SKM-1 treated with dmso at 0.1 percent for 144 hours (cell line): ENCODE data around the gene COPS6.
"Not testable (repeated sequence)": the region's sequence is repeated elsewhere in the genome, so short reads cannot be mapped to it uniquely, and the experiment has no call there.

Experiments
- DNase-seq: peaks from one replicate; lab custom pipeline; 2025; ENCODE audit not compliant: unreplicated experiment; lab: John Stamatoyannopoulos, UW

Gene COPS6

DNA sequence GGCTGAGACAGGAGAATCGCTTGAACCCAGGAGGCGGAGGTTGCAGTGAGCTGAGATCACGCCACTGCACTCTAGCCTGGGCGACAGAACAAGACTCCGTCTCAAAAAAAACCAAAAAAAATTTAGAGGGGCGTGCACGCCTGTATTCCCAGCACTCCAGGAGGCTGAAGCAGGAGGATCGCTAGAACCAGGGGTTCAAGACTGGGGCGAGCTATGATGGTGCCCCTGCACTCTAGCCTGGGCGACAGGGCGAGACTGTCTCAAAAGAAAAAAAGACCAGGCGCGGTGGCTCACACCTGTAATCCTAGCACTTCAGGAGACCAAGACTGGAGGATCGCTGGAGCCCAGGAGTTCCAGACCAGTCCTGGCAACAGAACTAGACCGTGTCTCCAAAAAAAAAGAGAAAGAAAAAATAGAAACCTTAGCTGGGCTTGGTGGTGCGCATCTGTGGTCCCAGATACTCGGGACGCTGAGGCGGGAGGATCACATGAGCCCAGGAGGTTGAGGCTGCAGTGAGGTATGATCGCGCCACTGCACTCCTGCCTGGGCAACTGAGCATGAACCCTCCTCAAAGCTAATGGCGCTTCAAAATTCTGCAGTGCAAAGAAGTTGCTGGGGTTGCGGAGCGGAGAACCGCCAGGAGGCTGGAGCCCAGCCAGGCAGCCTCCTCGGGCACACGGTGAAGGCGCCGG is 37.6 kb downstream of the COPS6 start:
- DNase-seq: no peak

DNA sequence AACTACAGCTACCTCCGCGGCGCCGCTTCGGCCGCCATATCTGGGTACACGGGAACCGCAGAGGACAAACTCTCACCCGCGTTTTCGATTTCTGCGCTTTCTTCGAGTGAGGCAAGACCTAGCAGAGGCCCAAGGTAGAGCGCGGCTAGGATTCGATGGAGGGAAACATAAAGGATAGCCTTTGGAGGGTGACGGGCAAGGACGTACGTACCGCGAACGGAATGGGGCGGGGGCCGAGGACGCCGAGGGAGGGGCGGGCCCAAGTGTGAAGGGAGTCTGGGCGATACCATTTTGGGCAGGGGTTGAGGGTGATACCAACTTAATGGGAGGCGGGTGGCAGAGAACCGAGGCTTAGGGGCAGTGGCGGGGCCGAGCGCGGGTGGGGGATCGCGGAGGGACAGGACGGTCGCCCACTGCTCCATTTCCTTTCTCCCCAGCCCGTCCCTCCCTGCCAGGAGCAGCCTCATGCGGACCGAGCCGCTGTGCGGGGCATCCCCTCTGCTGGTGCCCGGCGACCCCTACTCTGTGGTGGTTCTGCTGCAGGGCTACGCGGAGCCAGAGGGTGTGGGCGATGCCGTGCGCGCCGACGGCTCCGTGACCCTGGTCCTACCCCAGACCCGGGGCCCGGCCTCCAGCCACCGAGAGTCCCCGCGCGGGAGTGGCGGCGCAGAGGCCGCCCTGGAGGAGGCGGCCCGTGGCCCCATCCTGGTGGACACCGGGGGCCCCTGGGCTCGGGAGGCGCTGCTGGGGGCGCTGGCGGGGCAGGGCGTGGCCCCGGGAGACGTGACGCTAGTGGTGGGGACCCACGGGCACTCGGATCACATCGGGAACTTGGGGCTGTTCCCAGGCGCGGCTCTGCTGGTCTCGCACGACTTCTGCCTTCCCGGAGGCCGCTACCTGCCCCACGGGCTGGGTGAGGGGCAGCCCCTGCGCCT is 38.4 kb downstream of the COPS6 start, which contains the start of gene MBLAC1:
TSS of gene MBLAC1 (plus strand) at position 37 of the 935 bp plus-strand sequence. CDS start at position 466, 429 bp downstream.
- peak; percentile 90 for DNase-seq

DNA sequence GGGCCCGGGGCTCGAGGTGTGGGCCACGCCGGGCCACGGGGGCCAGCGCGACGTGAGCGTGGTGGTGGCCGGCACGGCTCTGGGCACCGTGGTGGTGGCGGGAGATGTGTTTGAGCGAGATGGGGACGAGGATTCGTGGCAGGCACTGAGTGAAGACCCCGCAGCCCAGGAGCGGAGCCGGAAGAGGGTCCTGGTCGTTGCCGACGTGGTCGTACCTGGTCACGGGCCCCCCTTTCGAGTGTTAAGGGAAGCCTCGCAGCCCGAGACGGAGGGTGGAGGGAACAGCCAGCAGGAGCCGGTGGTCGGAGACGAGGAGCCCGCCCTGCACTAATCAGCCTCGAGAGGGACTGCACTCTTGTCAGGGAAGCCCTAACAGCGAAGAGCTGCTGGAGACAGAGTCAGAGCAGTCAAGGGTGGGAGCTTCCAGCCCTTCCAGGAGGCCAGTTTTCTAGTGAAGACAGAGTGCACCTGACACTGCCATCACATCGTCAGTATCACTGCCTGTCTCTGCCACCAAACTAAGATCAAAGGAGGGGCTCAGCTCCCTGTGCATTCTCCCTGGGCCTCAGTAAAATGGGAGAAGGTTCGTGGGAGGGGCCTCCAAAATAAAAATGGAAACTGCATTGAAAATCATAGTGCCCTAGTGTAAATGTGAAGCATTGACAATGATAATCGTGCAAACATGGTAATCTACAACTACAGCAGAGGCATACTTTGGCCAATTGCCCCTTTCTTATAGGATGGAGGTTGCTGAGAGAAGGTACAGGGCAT is 39.3 kb downstream of the COPS6 start:
- DNase-seq: no peak

DNA sequence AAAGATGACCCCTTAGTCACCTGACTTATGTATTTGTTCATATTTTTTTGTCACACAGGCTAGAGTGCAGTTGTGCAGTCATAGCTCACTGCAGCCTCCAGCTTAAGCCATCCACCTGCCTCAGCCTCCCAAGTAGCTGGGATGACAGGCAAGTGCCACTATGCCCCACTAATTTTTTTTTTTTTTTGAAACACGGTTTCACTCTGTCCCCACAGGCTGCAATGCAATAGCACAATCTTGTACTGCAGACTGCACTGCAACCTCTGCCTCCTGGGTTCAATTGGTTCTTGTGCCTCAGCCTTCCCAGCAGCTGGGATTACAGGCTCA is 39.8 kb downstream of the COPS6 start:
- no peak for DNase-seq

DNA sequence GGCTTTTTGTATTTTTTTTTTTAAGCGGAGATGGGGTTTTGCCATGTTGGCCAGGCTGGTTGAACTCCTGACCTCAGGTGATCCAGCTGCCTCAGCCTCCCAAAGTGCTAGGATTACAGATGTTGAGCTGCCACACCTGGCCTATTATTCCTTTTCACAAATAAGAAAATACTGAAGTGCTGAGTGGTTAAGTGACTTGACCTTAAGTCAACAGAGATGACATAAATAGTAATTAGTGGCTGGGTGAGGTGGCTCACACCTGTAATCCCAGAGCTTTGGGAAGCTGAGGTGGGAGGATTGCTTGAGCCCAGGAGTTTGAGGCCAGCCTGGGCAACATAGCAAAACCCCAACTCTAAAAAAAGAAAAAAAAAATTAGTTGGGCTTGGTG is 41.4 kb downstream of the COPS6 start:
- DNase-seq: not testable (repeated sequence)

DNA sequence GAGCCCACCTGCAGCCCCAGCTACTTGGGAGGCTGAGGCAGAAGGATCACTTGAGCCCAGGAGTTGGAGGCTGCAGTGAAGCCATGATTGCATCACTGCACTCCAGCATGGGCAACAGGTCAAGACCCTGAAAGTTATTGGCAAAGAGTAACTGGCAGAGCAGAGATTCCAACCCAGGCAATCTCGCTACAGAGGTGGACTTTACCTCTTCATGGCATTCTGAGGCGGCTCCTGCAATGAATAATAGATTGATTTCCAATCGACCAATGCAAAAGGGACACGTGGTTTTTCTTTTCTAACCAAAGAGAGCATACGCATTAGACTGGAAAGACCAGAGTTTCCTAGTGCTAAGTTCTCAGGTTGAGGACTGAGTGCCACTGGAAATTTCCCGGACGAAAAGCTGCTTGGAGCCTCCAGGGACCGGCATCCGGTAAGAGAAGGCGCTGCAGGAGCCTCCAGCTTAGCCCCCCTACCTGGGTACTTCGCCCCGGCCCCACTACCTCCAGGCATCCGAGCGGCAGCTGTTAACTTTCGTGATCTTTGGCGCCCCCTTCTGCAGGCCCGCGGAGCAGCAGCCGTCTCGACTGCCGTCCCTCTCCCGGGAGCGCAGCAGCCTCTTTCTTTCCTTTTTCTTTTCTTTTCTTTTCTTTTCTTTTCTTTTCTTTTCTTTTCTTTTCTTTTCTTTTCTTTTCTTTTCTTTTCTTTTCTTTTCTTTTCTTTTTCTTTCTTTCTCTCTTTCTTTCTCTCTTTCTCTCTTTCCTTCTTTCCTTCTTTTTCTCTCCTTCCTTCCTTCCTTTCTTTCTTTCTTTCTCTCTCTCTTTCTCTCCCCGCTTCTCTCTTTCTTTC is 42.1 kb downstream of the COPS6 start:
- DNase-seq: peak; percentile 70

DNA sequence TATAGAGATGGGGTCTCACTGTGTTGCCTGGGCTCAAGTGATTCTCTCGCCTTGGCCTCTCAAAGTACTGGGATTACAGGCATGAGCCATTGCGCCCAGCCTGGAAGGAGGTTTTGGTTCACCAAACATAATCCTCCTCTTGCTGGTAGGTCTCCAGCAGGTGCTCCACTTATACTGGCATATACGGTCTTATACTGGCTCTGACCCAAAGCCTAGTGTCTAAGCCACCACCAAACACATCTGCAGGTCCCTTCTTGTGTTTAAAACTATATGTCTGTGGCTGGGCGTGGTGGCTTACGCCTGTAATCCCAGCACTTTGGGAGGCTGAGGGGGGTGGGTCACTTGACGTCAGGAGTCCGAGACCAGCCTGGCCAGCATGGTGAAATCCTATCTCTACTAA is 43.4 kb downstream of the COPS6 start:
- no peak for DNase-seq

DNA sequence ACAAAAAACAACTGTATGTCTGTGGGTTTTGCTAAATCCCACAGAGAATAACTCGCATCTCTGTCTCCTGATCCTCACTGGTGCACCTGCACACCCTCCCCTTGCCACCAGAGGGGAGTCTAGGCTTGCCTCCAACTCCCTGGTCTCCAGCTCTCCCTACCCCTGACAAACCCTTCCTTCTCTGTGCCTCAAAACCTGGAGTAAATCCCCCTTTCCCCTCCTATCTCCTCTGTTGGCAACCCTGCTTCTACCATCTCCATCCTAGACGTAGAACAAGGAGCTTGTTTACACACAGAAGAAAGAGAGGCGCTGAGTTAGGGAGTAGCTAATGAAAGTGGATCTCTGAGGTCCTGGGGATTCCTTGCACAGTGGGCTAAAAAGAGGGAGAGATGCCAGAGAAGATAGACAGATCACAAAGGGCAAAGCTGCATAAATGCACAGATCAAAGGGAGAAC is 44.0 kb downstream of the COPS6 start:
- DNase-seq: peak; percentile 66

DNA sequence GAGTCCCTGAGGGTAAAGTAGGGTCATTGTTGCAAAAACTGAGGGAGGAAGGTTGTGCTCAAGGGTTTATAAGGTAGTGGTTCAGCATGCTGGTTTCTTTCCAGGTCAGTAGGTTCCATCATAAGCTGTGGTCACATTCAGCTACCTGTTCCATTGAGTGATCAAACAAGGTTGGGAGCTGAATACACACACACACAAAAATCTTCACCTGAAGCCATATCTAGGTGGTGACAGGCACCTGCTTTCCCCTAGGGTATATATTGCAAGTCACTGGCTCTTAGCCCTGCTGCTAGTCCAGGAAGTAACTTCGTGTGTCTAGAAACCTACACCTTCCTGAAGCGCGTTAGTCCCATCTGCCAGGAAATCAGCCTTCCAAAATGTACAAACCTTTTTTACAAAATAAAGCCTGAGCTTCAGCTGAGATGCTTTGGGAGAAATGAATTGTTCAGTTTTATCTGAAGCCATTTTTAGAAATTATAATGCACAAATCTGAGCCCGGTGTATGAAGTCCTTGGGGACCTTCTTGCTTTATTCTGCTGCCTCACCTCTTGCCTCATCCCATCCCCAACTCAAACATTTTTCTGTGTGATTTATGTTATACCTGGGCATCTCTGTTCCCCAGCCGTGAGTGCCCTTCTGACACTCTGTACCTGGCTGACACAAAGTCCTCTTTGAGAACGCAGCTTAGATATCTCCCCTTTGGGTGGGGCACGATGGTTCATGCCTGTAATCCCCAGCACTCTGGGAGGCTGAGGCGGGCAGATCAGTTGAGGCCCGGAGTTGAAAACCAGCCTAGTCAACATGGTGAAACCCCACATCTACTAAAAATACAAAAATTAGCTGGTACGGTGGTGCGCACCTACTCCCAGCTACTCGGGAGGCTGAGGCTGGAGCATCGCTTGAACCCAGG is 49.3 kb downstream of the COPS6 start:
- DNase-seq: no peak

DNA sequence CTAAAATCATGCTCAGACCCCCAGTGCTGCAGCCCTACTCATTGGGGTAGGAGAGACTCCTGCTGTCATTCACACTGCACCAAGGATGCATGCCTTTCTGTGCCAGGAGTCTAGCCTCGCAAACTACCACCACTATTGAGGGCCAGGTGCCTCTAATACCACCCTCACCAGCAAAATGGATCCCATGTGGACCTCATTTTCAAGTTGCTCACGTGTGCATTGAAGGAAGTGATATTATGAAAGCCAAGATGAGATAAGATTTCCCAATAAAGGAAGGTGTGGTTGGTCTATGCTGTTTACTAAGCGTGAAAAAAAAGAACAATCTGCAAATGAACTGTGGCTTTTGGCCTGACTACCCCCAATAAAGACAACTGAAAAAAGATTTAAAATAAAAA is 52.8 kb downstream of the COPS6 start:
- DNase-seq: peak; percentile 45
